NCI-H226 (cell line): Measurements from ENCODE around the gene KCNIP3.
A peak's percentile ranks its signal among the peaks of the same experiment; 100 is the strongest.
"Not testable (repeated sequence)": the region's sequence is repeated elsewhere in the genome, so short reads cannot be mapped to it uniquely, and the experiment has no call there.

ENCODE experiments used
- DNase-seq: peaks from one replicate; pipeline ENCODE4 v3.0.0-alpha.2; 2015

KCNIP3 gene

DNA sequence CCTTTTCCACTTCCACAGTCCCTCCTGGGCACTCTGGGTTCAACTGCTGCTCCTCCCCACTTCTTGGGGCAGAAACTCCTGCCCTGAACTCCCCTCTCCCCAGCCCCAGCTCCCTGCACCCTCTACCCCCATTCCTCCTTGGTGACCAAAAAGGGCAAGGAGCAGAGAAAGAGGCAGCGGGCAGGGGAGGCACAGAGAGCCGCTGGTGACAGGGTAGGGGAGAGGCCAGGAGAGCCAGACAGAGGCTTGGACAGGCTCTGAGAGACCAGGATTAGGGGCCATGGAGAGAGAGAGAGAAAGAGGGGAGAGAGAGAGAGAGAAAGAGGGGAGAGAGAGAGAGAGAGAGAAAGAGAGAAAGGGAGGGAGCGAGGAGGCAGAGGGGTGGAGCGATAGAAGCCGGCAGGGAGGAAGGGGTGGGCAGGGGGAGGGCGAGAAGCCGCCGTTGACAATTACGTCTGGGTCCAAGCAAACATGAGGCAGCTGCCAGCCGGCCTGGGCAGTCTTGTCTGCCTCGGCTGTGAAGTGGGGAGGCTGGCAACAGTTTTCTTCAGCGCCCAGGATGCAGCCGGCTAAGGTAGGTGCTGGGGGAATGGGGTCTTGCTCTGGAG, at the start of gene KCNIP3:
Gene KCNIP3, plus strand, starts transcription at position 468 of the 608 bp plus-strand sequence. Its CDS starts 92 bp downstream, at position 560.
- no peak for DNase-seq

DNA sequence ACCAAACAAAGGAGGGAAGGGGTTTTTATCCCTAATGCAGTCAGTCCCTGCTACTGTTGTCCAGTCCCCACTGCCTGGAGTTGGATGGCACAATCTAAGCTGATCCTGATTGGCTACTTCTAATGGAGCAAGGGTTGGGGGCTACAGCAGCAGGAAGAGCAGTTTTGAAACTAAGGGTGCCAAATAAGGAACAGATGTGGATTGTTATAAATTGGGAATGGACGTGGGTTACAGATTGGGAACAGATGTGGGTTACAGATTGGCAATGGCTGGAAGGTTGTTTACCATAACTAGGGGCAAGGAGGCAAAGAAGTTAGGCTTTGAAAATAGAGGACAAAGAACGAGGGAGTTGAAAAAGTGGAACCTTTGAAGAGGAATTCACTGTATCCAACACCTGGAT, 38.9 kb upstream of the KCNIP3 start:
- no peak for DNase-seq

DNA sequence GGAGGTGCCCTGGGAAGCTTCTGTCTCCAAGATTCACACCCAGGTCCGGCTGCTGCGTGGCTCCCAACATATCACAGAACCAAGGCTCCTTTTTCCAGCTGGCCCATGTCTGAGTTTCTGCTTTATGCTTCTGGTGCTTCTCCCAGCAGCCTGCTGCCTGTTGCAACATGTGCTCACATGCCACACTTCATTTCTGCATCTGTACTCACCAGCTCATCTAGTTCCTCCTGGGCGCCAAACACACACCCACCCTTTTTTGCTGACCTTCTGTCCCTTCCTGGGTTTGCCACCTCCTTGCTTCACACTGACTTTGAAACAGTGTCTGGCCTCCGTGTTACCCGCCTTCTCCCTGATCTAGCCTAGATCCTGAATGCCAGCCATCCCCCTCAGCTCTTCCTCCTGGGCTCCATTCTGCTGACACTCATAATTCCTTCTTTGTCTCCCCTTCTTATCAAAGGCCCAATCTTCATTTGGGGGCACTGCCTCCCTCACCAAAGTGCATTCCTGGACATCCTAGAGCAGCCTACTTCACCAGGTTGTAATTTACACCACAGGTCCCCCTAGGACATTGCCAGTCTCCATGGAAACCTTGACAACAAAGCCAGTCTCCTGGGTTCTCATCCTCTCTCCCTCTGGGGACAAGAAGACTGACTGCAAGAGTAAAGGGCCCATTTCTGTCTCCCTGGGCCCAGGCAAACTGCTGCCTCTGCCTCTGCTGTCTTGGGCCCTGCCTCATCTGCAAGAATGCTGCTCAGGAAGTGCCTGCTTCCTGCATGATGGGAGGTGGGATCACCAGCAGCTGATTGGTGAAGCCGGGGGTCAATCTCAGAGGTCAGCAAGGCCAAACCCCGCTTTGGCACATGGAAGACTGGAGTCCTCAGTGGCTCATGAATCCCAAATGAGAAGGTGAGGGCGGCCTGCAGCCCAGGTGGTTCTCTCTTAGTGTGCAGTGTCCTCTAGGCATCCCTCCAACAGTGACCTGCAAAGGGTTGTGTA, 36.8 kb upstream of the KCNIP3 start:
- no peak for DNase-seq

DNA sequence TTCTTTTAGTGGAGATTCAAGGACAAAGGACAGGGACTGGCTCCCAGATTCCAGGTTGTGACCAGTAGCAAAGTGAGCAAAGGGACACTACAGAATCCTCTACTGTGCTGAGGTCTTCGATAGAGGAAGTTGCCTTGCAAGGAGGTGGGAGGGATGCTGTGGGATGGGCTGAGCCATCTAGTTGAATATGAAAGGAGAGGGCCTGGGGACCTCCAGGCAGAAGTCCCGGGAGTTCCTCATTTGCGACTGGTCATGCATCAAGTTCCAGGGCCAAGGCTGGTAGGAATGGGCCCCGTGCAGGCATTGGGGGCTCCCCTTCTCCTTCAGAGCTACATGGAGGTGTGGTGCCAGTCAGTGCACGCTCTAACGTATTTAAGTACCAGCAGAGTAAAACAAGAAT, 35.5 kb upstream of the KCNIP3 start:
- no peak for DNase-seq

DNA sequence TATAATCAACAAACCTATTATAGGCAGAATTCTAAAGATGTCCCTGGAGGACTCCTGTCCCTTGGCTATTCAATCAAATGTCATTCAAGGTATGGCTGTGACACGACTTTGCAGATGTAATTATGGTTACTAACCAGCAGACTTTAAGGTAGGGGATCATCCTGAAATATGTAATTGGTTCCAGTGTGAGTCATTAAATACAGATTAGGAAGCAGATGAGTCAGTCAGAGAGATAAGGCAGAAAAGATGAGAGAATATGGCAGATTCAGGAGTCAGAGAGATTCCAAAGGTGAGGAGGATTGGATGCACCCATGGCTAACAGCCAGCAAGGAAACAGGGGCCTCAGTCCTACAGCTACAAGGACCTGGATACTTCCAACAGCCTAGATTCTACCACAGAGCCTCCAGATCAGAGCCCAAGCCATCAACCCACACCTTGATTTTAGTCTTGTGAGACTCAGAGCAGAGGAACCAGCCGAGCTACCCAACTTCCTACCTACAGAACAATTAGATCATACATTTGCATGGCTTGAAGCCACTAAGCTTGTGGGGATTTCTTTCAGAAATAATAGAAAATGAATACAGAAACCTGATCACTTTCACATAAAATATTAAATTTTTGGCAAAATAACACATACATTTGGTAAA, 34.1 kb upstream of the KCNIP3 start:
- peak; percentile 84 for DNase-seq

DNA sequence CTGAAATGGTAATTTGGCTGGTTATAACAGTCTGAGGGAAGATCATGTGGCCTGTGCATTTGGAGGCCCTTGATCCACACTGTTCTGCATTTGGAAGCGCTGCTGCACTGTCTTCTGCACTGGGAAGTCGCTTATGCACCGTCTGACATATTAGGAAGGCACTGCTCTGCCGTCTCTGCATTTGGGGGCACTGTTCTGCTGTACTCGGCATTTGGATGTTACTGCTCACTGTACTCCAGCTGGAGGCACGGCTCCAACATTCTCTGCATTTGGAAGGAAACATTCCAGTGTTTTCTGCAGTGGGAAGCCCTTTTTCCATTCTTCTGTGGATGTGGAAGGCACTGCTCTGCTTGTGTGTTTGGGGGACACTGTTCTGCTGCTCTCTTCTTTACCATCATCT, 32.5 kb upstream of the KCNIP3 start:
- no peak for DNase-seq

DNA sequence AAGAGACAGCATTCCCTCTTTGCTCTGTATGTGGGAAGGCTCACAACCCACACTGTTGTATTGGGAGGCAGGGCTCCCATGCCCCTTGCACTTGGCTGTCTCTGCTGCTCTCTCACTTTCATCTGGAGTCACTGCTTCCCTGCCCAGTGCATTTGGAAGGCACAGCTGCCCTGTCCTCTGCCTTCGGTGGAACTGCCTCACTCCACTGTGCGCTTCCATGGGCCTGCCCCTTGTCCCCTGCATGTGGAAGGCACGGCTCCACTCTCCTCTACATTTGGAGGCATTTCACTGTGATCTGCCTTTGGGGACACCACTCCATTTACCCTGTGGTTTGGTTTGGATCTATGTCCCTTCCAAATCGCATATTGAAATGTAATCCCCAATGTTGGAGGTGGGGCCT, 32.0 kb upstream of the KCNIP3 start:
- no peak for DNase-seq

DNA sequence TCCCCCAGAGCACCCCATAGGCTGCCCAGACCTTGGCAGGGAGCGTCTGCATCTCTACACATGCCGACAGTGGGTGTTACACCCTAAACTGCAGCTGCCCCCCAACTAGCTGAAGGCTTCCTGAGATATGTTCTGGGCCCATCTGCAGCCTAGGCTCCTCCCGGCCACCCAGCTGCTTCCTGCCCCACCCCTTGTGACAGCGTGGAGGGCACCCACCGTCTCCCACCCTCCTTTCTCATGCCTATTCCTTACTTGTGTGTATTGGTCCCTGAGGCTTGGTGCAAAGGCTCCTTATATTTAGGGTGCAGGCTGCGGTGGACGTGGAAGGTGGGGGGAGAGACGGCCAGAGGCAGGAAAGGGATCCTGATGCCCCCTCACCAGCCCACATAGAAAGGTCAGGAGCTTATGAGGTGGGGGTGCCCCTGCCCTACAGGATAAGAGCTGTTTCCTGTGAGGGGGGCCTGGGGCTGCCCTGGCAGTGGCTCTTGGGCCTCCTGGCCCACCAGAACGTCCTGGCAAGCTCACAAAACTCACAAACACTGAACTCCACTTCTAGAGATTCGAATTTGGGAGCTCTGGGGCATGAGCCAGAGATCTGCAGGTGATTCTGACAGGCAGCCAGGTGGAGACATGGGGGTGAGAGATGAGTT, 30.2 kb upstream of the KCNIP3 start:
- no peak for DNase-seq

DNA sequence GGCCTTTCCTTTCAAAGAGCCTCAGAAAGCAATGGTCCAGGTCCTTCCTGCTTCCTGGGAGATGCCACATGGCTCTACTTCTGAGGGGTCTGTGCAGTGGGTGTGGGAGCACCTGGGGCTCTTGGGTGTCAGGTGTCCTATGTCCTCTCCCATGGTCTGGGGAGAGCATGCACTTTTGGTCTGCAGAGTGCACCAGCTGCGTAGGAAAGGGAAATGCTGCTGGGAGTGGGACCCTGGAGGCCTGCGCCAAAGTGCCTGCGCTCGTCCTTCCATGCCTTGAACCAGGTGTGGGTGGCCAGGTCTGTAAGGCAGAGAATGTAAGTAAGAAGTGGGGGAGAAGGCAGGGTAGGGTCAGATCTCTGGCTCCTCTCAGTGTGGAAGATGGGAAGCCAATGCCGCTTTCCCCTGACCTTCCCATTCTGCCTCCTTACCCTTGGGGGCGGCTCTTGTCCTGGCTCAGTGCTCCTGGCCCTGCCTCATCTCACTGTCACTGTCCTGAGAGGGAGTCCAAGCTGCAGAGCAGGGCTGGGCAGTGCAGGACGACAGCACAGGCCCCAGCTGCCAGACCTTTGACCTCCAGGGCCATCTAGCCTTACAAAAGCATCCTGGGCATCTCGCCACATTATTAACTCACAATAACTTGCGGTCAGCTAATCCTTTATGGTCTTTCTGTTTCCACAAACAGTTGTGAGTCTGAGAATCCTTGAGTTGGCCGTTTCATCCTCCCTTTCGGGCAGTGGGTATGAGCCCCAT, 29.5 kb upstream of the KCNIP3 start:
- DNase-seq: no peak

DNA sequence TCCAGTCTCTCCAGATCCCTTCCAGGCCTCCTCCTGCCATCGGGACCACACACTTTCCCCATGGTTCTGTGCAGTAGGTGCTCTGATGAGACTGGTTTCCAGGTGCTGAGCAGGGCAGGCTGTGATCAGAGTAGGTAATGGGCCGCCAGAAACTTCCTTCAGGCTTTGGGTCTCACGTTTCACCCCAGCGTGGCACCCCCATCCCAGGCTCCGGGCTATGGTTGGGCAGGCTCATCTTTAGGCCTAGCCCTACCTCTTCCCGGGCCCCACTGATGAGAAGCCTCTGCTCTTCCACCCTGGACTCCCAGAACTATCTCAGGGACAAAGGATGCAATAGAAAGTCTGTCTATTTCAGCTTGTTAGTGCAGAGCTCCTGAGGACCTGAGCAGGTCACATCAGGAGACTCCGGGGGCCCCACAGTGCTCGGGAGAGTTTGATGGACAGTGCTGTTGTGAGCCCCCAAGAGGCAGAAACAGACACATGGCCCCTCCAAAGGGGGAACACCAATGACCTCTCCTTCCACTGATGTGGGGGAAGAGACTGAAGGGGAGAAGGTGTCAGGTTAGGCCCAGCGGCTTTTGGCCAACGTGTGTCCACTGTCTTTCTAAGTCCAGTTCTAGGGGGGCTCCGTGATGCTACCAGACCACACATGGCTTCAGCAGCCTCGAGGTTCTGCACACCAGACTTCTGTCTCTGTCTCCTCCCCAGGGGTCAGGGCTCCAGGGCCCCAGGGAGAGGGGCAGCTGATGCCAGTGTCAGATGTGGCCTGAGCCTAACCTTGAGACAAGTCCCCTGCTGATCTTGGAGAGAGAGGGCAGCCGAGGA, 28.7 kb upstream of the KCNIP3 start:
- no peak for DNase-seq

DNA sequence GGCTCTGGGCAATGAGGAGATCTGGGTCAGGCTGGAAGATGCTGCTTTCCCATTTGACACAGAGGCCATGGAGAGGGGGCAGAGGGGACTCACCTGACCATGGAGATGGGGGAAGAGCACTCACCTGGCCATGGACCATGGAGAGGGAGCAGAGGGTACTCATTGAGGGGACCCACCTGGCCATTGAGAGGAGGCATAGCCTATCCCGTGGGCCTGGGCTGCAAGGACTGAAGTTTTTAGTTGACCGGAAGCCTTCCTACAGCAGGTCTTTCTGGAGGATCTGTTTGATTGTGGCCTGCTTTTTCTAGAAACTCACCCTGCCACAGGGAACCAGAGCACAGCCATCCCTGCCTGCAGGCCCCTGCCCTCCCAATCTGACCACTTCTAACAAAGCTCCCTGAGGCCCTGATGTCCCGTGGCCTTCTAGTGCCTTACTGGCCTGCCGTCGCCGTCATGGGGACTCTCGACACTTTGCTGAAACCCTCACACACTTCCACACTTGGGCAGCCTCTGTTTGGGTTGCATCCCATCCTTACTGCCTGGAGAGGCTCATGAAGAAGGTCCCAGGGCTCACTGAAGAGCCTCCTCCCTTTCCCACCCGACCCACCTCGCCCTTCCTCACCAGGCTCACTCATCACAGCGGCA, 28.0 kb upstream of the KCNIP3 start:
- DNase-seq: no peak

DNA sequence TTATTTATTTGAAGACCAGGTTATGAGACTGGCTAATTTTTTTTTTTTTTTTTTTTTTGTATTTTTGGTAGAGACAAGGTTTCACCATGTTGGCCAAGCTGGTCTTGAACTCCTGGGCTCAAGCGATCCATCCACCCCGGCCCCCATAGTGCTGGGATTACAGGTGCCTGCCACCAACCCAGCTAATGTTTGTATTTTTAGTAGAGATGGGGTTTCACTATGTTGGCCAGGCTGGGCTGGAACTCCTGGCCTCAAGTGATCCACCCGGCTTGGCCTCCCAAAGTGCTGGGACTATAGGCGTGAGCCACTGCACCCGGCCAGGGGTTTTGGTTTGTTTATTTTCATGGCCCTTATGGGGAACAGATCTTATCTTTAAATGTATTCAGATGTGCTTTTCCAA, 27.4 kb upstream of the KCNIP3 start:
- DNase-seq: not testable (repeated sequence)

DNA sequence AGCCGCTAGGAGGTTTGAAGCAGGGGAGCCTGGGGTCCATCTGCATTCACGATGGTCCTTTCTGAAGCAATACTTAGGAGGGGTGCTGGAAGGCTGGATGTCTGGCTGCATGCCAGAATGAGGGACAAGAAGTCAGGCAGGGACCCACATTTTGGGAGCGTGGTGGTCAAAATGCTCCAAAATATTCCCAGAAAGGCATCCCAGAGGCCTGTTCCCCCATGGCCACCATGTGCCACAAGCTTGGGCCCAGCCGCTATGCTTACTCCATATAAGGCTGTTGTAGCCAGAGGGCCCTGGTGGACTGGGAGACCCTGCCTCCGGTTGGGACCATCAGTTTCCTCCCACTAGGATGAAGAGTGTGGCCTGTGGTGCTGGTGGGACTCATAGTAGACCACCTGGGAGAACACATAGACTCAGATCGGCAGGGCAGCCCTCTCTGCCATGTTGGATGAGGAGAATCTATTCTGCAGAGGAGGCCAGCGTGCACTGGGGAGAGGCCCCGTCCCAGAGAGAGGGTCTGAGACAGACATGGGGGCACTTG, 26.5 kb upstream of the KCNIP3 start:
- DNase-seq: no peak

DNA sequence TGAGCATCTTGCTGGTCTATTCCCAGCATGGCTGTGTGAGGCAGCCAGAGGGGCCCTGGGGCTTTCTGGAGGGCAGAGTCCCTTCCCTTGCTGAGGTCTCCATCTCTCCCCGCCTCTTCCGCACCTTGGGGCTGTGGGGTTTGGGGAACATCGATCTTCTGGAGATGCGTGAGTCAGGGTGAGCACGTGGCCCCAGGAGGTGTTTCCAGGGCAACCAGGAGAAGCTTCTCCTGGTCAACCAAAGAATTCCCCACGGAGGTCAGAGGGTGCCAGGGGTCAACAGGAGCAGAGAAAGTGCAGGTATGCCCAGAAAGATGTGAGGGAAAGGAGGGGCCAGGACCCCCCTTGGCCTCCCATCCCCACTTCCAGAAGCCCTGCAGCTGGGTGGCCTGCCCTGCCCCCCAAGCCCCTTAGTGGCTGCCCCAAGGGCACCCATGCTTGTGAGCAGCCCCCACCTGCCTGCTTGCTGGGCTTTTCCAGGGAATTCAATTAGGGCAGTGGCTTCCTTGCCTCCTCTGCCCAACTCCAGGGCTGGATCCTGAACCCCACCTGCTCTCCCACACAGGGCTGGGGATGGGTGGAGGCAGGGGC, 25.7 kb upstream of the KCNIP3 start:
- DNase-seq: no peak

DNA sequence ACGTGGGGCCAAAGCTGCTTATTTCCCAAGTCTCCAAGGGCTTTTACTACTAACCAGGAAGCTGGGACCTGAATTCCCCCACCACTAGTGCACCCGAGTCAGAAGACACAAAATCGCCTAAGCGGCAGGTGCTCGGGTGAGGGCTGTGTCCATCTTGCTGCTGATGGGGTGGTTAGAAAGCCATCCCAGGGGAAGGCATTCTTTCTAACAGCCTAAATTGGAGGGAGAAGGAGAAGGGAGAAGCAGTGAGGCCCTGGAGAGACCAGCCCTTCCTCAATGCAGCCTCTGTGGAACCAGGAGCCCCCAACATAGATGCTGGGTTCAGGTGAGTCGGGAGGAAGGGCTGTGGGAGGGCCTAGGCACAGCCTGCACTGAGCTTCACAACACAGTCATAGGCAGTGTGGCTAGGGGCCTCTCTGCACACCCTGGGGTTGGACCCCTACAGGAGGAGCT, 24.8 kb upstream of the KCNIP3 start:
- DNase-seq: no peak

DNA sequence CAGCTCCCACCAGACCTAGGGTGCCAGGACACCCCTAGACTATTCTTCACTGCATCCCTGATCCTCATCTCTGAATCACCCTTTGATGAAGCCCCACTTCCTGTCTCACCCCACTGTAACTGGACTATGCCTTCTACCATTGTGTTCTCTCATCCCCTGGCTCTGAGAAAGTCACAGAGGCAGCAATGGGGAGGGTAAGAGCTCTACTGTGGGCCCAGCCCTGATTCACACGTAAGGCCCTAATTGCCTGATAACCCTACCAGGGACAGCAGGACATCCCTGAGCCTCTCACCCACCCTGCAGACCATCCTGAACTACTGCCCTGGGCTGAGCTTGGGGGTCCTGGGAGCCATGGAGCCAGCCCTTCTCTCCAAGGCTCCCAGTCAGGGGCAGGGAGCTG, 24.4 kb upstream of the KCNIP3 start:
- no peak for DNase-seq

DNA sequence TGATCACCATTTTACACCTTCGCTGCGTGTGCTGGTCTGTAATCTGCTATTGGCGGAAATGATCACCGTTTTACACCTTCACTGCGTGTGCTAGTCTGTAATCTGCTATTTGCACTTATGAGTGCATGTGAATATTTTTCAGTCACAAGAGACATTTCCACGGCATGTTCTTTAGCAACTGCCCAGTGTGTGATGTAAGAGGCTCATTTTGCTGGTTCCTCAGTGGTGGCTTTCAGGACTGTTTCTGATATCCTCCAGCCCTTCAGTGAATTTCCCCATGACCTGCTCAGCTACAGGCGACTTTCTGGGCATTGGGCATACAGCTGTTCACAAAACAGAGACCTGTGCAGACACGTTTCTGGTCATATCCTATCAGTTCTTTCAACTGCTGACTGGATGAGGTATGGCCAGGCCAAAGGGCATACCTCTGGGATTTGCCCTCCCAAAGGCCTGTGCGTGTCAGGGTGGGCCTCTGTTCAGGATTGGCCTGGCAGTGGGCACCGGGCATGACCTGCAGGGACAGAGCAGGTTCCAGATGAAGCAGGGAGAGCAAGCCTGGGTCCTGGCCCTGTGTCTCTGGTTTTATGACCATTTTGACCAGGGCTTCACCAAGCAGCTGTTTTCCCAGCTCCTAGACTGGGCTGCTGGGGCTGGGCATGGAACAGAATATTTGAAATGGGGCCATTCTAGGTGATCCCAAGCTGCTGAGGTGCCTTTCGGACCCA, 23.4 kb upstream of the KCNIP3 start:
- no peak for DNase-seq

DNA sequence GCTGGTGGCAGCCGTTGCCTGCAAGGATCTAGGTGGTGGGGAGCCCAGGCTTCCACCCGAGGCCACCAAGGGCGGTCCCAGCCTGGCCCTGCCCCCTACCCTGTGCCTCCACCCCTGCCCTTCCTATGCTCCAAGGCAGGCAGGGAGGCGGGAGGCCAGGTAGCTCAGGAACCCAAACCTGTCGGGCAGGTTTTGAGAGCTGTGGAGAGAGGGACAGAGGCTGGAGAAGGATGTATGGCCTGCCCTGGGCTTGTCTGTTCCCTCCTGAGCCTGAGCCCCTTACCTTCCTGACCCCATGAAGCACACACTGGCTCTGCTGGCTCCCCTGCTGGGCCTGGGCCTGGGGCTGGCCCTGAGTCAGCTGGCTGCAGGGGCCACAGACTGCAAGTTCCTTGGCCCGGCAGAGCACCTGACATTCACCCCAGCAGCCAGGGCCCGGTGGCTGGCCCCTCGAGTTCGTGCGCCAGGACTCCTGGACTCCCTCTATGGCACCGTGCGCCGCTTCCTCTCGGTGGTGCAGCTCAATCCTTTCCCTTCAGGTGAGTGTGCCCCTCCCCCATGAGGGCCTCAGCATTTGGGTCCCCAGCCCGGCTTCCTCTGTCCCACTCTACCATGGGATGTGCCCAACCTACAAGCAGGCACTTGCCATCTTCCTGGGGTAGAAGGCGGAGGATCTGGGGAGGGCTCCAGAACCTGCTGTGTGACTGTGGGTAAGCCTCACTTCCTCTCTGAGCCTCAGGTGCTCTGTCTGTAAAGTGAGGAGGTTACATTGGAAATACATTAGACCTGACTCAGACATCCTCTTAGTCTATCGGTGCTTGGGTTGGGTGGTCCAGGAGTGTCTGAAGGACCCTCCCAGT, 22.6 kb upstream of the KCNIP3 start, which contains the start of gene PROM2:
Gene PROM2, plus strand, starts transcription at position 159 of the 860 bp plus-strand sequence. Its CDS starts 137 bp downstream, at position 296.
- no peak for DNase-seq
